GM23338 (cell line): ENCODE data around the gene SYP.

ENCODE experiments used
- CREB1 ChIP-seq: fragments of 250-450 bp; sonication (Bioruptor Pico); IDR thresholded peaks from 2 replicates; pipeline ENCODE4 v1.5.0; 2020; ENCODE audit warnings: low read depth, mild to moderate bottlenecking, moderate library complexity
- EZH2 ChIP-seq: fragments of 200-600 bp; sonication (generic); IDR thresholded peaks from one replicate; pipeline ENCODE4 v1.8.0; 2017; ENCODE audit warnings: antibody characterized with exemption, mild to moderate bottlenecking, low read depth; ENCODE audit not compliant: unreplicated experiment
- EZH2phosphoT487 ChIP-seq: fragments of 200-600 bp; sonication (generic); IDR thresholded peaks from one replicate; pipeline ENCODE4 v1.8.1; 2018; ENCODE audit warnings: antibody characterized with exemption; ENCODE audit not compliant: unreplicated experiment
- JUNB ChIP-seq: IDR thresholded peaks from one replicate; pipeline ENCODE4 v1.6.1; 2016; ENCODE audit warnings: antibody characterized with exemption; ENCODE audit not compliant: unreplicated experiment
- NANOG ChIP-seq: IDR thresholded peaks from 2 replicates; pipeline ENCODE4 v1.6.1; 2016; ENCODE audit warnings: antibody characterized with exemption, borderline replicate concordance
- POLR2AphosphoS5 ChIP-seq: IDR thresholded peaks from 2 replicates; pipeline ENCODE4 v1.6.1; 2016; ENCODE audit warnings: antibody characterized with exemption, low read depth
- ZNF114 ChIP-seq: fragments of 250-450 bp; sonication (Bioruptor Pico); IDR thresholded peaks from 2 replicates; pipeline ENCODE4 v1.5.0; 2020; ENCODE audit warnings: mild to moderate bottlenecking, moderate library complexity
- ZNF331 ChIP-seq: fragments of 250-450 bp; sonication (Bioruptor Pico); IDR thresholded peaks from 2 replicates; pipeline ENCODE4 v1.5.0; 2020; ENCODE audit warnings: low read depth, mild to moderate bottlenecking, moderate library complexity
- TF ChIP-seq, protein P1 (sequence below), 2 experiments: fragments of 200-600 bp in 1 of 2; sonication (generic) in 1 of 2; conservative IDR thresholded peaks; 2 replicates each; pipeline versions ENCODE4 v1.5.1 to v1.6.1; 2016 to 2017; ENCODE audit warnings: antibody characterized with exemption in 2 of 2, low read depth in 2 of 2, mild to moderate bottlenecking in 2 of 2, moderate library complexity in 1 of 2
- TF ChIP-seq, protein P2 (sequence below): IDR thresholded peaks from one replicate; pipeline ENCODE4 v1.6.1; 2018; ENCODE audit warnings: antibody characterized with exemption; ENCODE audit not compliant: unreplicated experiment
- TF ChIP-seq, protein P3 (sequence below): fragments of 250-450 bp; sonication (Bioruptor Pico); IDR thresholded peaks from 2 replicates; pipeline ENCODE4 v1.5.0; 2020; ENCODE audit warnings: mild to moderate bottlenecking, moderate library complexity

DNA sequence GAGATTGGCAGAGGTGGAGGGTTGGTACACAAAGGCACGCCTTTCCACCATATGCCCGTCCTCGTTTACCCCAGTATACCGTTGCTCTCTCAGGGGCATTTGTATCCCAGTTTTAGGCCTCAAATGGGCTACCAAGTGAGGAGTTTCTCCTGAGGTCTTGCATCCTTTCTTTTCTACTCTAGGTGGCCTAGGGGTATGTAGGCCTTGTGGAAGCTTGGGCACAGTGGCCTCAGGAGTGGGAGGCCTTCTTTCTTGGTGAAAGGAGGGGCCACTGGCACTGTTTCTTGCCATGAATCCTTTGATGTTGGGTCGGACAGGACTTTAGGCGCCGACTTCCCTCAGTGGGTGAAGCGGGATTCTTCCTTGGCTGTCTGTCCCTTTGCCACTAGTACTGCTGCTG, 52.7 kb downstream of the SYP start:
- TF ChIP-seq, protein P1, sequence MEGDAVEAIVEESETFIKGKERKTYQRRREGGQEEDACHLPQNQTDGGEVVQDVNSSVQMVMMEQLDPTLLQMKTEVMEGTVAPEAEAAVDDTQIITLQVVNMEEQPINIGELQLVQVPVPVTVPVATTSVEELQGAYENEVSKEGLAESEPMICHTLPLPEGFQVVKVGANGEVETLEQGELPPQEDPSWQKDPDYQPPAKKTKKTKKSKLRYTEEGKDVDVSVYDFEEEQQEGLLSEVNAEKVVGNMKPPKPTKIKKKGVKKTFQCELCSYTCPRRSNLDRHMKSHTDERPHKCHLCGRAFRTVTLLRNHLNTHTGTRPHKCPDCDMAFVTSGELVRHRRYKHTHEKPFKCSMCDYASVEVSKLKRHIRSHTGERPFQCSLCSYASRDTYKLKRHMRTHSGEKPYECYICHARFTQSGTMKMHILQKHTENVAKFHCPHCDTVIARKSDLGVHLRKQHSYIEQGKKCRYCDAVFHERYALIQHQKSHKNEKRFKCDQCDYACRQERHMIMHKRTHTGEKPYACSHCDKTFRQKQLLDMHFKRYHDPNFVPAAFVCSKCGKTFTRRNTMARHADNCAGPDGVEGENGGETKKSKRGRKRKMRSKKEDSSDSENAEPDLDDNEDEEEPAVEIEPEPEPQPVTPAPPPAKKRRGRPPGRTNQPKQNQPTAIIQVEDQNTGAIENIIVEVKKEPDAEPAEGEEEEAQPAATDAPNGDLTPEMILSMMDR (conservative IDR thresholded peaks at IDR 0.05; ENCODE audit: low read depth in 2 of 2): no peak
- TF ChIP-seq EZH2phosphoT487 (no peak), POLR2AphosphoS5 (no peak), ZNF114 (CRISPR knock-in tag) (no peak), CREB1 (CRISPR knock-in tag) (no peak), EZH2 (no peak), JUNB (no peak), ZNF331 (CRISPR knock-in tag) (no peak), NANOG (no peak)
- TF ChIP-seq, protein P2, sequence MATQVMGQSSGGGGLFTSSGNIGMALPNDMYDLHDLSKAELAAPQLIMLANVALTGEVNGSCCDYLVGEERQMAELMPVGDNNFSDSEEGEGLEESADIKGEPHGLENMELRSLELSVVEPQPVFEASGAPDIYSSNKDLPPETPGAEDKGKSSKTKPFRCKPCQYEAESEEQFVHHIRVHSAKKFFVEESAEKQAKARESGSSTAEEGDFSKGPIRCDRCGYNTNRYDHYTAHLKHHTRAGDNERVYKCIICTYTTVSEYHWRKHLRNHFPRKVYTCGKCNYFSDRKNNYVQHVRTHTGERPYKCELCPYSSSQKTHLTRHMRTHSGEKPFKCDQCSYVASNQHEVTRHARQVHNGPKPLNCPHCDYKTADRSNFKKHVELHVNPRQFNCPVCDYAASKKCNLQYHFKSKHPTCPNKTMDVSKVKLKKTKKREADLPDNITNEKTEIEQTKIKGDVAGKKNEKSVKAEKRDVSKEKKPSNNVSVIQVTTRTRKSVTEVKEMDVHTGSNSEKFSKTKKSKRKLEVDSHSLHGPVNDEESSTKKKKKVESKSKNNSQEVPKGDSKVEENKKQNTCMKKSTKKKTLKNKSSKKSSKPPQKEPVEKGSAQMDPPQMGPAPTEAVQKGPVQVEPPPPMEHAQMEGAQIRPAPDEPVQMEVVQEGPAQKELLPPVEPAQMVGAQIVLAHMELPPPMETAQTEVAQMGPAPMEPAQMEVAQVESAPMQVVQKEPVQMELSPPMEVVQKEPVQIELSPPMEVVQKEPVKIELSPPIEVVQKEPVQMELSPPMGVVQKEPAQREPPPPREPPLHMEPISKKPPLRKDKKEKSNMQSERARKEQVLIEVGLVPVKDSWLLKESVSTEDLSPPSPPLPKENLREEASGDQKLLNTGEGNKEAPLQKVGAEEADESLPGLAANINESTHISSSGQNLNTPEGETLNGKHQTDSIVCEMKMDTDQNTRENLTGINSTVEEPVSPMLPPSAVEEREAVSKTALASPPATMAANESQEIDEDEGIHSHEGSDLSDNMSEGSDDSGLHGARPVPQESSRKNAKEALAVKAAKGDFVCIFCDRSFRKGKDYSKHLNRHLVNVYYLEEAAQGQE: no peak
- TF ChIP-seq, protein P3, sequence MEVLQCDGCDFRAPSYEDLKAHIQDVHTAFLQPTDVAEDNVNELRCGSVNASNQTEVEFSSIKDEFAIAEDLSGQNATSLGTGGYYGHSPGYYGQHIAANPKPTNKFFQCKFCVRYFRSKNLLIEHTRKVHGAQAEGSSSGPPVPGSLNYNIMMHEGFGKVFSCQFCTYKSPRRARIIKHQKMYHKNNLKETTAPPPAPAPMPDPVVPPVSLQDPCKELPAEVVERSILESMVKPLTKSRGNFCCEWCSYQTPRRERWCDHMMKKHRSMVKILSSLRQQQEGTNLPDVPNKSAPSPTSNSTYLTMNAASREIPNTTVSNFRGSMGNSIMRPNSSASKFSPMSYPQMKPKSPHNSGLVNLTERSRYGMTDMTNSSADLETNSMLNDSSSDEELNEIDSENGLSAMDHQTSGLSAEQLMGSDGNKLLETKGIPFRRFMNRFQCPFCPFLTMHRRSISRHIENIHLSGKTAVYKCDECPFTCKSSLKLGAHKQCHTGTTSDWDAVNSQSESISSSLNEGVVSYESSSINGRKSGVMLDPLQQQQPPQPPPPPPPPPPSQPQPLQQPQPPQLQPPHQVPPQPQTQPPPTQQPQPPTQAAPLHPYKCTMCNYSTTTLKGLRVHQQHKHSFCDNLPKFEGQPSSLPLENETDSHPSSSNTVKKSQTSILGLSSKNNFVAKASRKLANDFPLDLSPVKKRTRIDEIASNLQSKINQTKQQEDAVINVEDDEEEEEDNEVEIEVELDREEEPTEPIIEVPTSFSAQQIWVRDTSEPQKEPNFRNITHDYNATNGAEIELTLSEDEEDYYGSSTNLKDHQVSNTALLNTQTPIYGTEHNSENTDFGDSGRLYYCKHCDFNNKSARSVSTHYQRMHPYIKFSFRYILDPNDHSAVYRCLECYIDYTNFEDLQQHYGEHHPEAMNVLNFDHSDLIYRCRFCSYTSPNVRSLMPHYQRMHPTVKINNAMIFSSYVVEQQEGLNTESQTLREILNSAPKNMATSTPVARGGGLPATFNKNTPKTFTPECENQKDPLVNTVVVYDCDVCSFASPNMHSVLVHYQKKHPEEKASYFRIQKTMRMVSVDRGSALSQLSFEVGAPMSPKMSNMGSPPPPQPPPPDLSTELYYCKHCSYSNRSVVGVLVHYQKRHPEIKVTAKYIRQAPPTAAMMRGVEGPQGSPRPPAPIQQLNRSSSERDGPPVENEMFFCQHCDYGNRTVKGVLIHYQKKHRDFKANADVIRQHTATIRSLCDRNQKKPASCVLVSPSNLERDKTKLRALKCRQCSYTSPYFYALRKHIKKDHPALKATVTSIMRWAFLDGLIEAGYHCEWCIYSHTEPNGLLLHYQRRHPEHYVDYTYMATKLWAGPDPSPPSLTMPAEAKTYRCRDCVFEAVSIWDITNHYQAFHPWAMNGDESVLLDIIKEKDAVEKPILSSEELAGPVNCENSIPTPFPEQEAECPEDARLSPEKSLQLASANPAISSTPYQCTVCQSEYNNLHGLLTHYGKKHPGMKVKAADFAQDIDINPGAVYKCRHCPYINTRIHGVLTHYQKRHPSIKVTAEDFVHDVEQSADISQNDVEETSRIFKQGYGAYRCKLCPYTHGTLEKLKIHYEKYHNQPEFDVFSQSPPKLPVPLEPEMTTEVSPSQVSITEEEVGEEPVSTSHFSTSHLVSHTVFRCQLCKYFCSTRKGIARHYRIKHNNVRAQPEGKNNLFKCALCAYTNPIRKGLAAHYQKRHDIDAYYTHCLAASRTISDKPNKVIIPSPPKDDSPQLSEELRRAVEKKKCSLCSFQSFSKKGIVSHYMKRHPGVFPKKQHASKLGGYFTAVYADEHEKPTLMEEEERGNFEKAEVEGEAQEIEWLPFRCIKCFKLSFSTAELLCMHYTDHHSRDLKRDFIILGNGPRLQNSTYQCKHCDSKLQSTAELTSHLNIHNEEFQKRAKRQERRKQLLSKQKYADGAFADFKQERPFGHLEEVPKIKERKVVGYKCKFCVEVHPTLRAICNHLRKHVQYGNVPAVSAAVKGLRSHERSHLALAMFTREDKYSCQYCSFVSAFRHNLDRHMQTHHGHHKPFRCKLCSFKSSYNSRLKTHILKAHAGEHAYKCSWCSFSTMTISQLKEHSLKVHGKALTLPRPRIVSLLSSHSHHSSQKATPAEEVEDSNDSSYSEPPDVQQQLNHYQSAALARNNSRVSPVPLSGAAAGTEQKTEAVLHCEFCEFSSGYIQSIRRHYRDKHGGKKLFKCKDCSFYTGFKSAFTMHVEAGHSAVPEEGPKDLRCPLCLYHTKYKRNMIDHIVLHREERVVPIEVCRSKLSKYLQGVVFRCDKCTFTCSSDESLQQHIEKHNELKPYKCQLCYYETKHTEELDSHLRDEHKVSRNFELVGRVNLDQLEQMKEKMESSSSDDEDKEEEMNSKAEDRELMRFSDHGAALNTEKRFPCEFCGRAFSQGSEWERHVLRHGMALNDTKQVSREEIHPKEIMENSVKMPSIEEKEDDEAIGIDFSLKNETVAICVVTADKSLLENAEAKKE (CRISPR knock-in tag): no peak
